HEK293 (cell line): ENCODE measurements around the gene RSRC2.

Experiments used
- ZNF174 ChIP-seq: fragments of 450-650 bp; formaldehyde crosslinking; IDR thresholded peaks from 2 replicates; pipeline ENCODE4 v1.5.0; 2017; ENCODE audit warnings: missing biosample characterization, mild to moderate bottlenecking, missing genetic modification characterization
- TF ChIP-seq, protein P1 (sequence below): fragments of 450-650 bp; formaldehyde crosslinking; IDR thresholded peaks from 2 replicates; pipeline ENCODE4 v1.5.1; 2016; ENCODE audit warnings: missing biosample characterization, missing genetic modification characterization

DNA sequence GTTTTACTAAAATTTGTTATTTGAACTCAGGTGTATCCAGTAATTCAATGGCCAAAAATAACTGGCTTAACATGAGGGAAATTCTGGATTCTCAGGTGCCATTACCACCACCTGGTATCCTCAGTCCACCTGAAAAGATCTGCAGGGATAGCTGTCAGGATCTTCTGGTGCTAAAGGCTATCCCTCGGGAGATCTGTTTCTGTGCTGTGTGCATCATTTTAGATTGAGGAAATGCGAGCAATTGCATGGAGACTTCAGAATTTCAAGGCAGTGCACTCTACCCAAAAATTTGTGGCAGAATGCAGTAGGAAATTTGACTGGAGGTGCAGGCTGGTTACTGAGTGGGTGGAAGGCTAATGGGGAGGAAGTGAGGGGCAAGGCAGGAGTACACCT, 52.4 kb downstream of the RSRC2 start:
- TF ChIP-seq ZNF174 (tag by site-specific recombination) = no peak
- TF ChIP-seq, protein P1, sequence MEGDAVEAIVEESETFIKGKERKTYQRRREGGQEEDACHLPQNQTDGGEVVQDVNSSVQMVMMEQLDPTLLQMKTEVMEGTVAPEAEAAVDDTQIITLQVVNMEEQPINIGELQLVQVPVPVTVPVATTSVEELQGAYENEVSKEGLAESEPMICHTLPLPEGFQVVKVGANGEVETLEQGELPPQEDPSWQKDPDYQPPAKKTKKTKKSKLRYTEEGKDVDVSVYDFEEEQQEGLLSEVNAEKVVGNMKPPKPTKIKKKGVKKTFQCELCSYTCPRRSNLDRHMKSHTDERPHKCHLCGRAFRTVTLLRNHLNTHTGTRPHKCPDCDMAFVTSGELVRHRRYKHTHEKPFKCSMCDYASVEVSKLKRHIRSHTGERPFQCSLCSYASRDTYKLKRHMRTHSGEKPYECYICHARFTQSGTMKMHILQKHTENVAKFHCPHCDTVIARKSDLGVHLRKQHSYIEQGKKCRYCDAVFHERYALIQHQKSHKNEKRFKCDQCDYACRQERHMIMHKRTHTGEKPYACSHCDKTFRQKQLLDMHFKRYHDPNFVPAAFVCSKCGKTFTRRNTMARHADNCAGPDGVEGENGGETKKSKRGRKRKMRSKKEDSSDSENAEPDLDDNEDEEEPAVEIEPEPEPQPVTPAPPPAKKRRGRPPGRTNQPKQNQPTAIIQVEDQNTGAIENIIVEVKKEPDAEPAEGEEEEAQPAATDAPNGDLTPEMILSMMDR = no peak
